ENCODE results near the gene PTCH1. TPM values are rescaled to one million over a fixed set of nuclear protein-coding genes. Genes with fewer than 3 reads are reported as not detected.

The PTCH1 gene
- polyA plus RNA-seq, 3 donors: 26.5 to 38.8 (median 29.2) TPM

- no peak for DNase-seq (ENCODE audit: extremely low read depth in 1 of 11, low read depth in 9 of 11, low spot score in 4 of 11)
Observed at GRCh38 chr9:95455714-95456113, 61.1 kb downstream of the PTCH1 start.

GRCh38 chr9:95452176-95452575 lies 64.6 kb downstream of the PTCH1 start:
- DNase-seq (ENCODE audit: extremely low read depth in 1 of 11, low read depth in 9 of 11, low spot score in 4 of 11): no peak

DNA sequence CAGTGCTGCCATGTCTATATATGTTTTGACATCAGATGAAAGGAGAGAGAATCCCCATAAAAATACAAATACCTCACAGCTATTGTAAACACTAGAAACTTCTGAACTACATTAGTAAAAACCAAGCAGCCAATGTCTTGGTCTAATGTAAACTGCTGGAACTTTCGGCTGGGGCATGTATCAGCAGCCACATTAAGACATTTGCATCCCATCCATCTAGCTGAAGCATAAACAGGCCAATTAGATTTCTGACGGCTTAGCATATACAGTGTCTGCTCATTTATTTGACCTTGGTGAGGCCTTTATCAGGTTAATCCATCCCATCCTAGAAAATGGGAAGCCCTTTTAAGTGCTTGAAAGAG lies 65.7 kb downstream of the PTCH1 start:
- no peak for DNase-seq (ENCODE audit: extremely low read depth in 1 of 11, low read depth in 9 of 11, low spot score in 4 of 11)

DNA sequence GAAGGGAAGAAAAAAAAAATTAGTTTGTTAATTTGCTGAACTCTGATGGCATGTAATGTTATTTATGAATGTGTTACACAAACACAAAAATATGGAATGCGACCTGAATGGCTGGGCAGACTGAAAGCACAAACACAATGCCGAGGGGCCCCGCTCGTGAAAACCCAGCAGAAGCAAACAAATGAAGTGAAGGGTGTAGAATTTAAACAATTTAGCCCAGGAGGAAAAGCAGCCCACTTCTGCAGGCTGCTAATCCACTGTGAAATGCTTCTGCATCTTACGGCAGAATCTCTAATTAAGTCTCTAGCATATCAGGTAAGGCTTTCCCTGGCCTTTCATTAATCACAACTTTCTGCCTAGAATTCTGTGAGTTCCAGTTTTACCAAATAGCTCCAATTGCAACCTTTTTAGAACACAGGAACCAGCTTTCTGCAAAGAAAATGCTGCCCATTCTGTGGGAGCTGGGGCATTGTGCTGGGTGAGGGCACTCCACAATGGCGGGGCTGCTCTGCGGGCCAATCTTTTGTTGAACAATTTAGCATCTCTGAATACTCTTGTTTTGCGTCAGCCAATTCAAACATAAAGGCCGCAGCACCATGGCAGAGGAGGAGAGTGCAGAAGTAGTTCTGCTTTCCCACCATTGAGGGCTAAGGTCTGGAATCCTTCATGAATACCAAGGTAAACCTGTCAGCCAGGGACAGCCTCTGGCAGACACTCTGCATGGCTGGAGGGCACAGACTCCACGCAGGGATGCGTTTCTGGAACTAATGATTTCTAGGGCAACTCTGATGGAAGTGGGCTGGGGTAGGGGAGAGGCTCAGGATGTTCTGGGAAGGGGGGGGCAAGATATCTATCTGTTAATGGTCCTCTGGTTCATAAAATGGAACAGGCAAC lies 66.4 kb downstream of the PTCH1 start:
- no peak for DNase-seq (ENCODE audit: extremely low read depth in 1 of 11, low read depth in 9 of 11, low spot score in 4 of 11)

- DNase-seq (ENCODE audit: extremely low read depth in 1 of 11, low read depth in 9 of 11, low spot score in 4 of 11): no peak
Observed at GRCh38 chr9:95449016-95449415, 67.8 kb downstream of the PTCH1 start.

DNA sequence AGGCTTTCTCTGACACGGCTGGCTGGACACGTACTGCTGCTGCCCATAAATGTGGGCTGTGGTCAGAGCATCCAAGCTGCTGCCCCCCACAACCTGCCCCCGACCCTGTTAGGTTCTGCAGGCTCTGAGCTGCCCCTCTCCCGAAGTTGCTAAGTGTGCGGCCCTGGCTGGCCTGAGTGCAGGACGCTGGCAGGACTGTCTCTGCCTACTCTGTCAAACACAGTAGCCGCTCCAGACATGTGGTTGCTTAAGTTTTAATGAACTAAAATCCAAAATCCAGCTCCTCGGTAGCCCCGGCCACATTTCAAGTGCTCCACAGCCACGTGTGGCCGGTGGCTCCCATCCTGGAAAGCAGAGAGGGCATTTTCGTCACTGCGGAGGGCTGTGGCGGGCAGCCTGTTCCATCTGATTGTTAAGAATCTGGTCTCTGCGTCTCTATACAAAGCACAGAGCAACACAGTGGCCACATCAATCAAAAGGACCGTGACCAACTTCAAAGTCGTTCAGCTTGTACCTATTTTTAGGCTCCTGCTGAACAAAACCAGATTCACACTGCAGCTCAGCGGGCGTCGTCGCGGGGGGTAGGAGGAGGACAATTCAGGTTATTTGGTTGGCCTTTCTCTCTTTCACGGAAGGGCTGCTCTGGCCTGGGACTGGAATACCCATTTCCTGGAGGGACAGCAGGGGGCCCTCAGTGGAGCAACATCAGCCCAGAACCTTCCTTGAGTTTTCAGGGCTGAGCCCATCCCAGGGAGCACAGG lies 68.9 kb downstream of the PTCH1 start:
- no peak for DNase-seq (ENCODE audit: extremely low read depth in 1 of 11, low read depth in 9 of 11, low spot score in 4 of 11)

GRCh38 chr9:95446984-95447383 lies 69.8 kb downstream of the PTCH1 start:
- DNase-seq (ENCODE audit: extremely low read depth in 1 of 11, low read depth in 9 of 11, low spot score in 4 of 11): no peak

- DNase-seq (ENCODE audit: extremely low read depth in 1 of 11, low read depth in 9 of 11, low spot score in 4 of 11): no peak
Observed at GRCh38 chr9:95446259-95446658, 70.5 kb downstream of the PTCH1 start.

- no peak for DNase-seq (ENCODE audit: extremely low read depth in 1 of 11, low read depth in 9 of 11, low spot score in 4 of 11)
Observed at GRCh38 chr9:95444160-95444559, 72.6 kb downstream of the PTCH1 start.

DNA sequence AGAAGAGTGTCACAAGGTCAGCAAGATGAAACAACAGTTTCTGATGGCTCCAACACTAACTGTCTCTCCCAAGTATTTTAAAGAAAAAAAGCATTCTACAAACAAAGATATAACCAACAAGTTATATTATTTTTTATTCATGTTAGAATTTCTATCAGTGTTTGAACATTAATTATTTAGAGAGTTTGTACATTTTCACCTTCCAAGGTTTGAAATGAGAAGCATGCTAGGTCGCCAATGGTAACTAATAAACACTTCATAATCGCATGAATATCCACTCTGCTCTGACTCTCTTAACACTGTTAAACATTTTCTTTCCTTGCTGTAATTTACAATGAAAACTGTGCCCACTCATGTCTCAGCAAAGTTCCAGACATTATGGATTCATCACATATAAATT lies 73.5 kb downstream of the PTCH1 start:
- no peak for DNase-seq (ENCODE audit: extremely low read depth in 1 of 11, low read depth in 9 of 11, low spot score in 4 of 11)

DNA sequence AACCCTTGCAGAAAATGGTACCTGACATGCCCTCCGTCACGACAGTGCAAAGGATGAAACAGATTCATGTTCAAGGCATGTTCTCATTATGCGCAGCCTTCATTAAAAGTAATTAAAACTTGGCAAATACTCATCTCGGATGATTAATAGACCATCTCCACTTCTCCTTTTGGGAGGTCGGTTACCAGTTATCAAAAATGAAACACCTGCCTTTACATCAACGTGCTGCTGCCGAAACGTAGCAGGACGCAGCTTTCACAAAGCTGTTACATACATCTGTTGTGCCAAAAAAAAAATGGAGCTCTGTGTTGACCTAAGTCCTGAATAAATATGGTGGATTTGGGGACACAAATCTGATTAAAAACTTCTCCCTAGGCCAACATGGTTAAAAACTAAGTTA lies 75.7 kb downstream of the PTCH1 start:
- no peak for DNase-seq (ENCODE audit: extremely low read depth in 1 of 11, low read depth in 9 of 11, low spot score in 4 of 11)

DNA sequence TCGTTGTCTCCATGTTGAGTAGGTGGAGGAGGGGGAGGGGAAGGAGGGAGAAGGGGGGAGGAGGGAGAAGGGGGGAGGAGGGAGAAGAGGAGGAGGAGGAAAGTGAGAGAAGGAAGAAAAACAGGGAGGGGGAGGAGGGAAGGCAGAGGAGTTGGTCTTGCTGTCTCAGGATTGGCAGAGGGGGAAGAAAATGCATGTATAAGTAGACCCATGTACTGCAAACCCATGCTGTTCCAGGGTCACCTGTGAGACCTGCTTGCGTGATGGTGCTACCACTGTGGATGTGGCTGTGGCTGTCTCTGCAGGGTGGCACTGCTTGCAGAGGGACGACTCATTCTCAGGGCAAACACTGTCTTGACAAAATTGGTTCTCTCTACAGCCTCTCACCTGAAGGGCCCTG lies 76.3 kb downstream of the PTCH1 start:
- DNase-seq (ENCODE audit: extremely low read depth in 1 of 11, low read depth in 9 of 11, low spot score in 4 of 11): no peak

- no peak for DNase-seq (ENCODE audit: extremely low read depth in 1 of 11, low read depth in 9 of 11, low spot score in 4 of 11)
Observed at GRCh38 chr9:95438561-95439357, 78.0 kb downstream of the PTCH1 start.

DNA sequence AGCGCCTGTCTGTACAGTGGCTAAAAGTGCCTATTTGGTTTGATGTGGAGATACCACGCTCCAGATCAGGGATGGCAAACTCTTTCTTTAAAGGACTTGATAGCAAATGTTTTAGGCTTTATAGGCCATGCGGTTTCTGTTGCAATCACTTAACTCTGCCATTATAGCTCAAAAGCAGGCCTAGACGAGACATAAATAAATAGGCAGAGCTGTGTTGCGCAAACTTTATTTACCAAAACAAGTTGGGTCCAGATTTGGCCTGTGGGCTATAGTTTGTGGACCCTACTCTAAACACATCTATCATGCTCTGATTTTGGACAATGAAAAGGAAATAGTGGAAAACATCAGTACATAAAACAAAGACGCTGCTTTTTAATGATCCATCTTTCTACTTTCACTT lies 79.2 kb downstream of the PTCH1 start:
- no peak for DNase-seq (ENCODE audit: extremely low read depth in 1 of 11, low read depth in 9 of 11, low spot score in 4 of 11)

- no peak for DNase-seq (ENCODE audit: extremely low read depth in 1 of 11, low read depth in 9 of 11, low spot score in 4 of 11)
Observed at GRCh38 chr9:95436416-95436815, 80.4 kb downstream of the PTCH1 start.

DNA sequence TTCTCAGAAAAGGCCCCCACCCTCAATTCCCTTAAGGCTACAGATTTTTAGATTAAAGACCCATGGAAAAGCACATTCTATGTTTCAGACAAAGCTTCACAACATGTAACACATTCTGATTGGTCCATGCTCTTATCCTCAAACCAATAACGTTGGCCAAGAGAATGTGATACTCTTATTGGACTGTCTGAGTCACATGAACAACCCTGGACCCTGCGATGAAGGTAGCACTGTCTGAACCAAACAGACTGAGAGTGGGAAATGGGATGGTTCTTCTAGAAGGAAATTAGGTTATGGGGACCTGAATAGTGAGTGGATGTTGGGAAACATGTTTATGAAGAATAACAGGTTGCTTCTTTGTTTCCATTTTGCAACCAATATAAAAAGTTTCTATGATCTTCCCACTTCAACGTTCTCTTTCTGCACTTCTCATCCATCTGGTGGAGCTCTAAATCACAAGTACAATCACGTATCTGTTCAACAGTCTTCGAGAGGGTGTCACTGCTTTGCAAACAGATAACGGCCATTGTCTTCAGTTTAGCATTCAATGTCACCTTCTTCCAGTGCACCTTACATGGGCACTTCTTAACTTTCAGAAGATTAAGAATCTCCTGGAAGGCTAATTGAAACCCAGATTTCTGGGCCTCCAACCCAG lies 81.6 kb downstream of the PTCH1 start:
- DNase-seq (ENCODE audit: extremely low read depth in 1 of 11, low read depth in 9 of 11, low spot score in 4 of 11): no peak

DNA sequence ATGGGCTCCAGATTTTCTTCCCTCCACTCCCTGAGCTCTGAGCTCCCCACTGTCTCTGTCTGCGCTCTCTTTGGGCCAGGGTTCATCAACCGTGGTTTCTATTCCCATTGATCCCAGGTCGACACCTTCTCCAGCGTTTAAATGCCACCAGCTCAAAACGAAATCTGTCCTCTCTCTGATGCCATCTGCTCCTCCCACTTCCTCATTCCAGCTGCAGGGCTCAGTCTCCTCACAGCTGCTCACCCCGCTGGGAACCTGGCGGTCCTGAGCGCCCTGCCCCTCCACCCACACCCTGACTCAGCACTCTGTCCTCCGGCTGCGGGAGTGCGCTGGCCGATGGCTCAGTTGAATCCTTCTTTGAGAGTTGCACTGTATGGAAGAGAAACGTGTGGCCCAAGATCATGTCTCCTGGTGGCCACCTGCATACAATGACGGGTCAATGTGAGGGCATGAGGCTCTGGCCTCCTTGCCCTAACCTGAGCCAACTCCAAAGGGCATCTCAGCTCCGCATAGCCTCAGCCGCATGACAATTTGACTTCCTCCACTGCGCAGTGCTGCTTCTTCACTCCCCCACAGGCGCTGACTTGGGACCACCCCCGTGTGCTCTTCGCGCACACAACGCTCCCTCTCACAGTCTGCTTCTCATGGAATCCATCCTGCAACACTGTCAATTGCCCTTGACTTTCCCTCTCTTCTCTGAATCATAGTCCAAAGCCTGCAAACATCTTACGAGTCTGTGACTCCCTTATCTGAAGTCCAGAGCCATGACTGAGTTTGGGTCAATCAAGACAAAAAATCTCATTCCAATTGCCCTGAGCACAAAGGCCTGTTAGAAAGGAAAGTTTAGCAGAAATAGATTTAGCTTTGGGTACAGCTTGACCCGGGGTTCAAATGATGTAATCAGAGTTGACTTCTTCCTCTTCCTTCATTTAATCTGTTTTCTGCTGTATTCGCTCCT lies 82.4 kb downstream of the PTCH1 start:
- DNase-seq (ENCODE audit: extremely low read depth in 1 of 11, low read depth in 9 of 11, low spot score in 4 of 11): no peak
